Right ventricle myocardium inferior (tissue), 1 donor: ENCODE measurements around the gene CDC16. TPM values are rescaled to one million over a fixed set of nuclear protein-coding genes. Genes with fewer than 3 reads are reported as not detected.

Experiments
- ATAC-seq: fragments of 200-7000 bp; cut with Tn5 transposase; one replicate; pipeline ENCODE4 v1.9.1; 2020; ENCODE audit warnings: mild to moderate bottlenecking, moderate library complexity
- DNase-seq: peaks from one replicate; pipeline ENCODE4 v3.0.0; 2021; ENCODE audit errors: missing footprints
- intact Hi-C: fragments of 100-400 bp; cut with DNase I; formaldehyde crosslinking; loops from one replicate; pipeline ENCODE4 v1.11.0; 2022
- microRNA-seq: library from miRNA; unstranded; fragments of <30 nt; microRNA quantifications from one replicate; pipeline ENCODE4 v1.2.0, GENCODE V29; 2020
- total RNA-seq: library from RNA; stranded (reverse); fragmentation: NEBNext Ultra II Directional; extraction: Animal tissue kit (Norgen Biotek cat#: 25700); gene quantifications from one replicate; pipeline ENCODE4 v1.2.1, GENCODE V29; 2021
- donor health status: DM: no; HTN: yes; CAD: no; lungs with severe emphysema.

Gene CDC16
- total RNA-seq, 1 donor from 2014 or later, result 36.7 TPM

DNA sequence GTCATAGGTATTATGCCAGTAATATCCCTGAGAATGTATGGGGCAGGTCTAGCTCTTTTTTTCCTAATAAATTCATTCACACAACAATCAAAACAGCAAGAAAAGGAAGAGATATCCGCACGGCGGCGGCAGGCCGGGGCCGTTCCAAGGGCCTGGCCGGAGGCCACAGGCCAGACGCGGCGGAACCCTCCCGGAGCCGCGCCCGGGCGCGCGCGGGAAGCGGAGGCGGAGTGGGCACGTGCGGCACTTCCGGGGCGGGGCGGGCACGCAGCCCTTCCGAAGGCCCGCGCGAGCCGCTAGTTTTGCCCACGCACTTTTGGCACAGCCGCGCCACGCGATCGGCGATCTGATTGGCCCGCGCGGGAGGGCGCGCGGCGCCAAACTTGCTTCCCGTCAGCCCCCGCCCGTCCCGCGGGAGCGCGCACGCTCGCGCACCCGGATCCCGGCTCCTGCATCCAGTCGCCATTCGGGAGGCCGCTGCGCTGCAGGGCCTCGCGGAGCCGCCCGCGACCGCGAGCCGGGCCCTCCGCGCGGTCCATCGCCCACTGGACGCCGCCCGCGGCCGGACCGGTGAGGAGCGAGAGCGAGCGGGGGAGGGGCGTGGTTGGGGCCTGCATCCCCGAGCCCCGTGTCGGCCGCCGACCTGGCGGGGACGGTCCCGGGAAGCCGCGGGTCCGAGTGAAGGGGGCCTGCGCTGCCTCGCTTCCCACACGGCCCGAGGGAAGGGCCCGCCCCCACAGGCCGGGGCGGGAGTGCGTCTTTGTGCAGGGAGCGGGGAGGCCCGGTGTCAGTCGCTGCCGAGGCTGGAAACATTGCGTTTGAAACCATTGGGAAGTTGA lies 79.6 kb downstream of the CDC16 start, which contains the start of gene CHAMP1:
Gene CHAMP1 (plus strand): TSS at position 430 of the 839 bp plus-strand sequence. CDS start 9,340 bp downstream, outside the sequence.
- intact Hi-C loops, result loop anchor here (2.0 kb wide), 1 partner anchor 33 kb away; the partner anchor contains the start of gene UPF3A
- peak; percentile 99 for DNase-seq
- ATAC-seq, result peak; percentile 96

DNA sequence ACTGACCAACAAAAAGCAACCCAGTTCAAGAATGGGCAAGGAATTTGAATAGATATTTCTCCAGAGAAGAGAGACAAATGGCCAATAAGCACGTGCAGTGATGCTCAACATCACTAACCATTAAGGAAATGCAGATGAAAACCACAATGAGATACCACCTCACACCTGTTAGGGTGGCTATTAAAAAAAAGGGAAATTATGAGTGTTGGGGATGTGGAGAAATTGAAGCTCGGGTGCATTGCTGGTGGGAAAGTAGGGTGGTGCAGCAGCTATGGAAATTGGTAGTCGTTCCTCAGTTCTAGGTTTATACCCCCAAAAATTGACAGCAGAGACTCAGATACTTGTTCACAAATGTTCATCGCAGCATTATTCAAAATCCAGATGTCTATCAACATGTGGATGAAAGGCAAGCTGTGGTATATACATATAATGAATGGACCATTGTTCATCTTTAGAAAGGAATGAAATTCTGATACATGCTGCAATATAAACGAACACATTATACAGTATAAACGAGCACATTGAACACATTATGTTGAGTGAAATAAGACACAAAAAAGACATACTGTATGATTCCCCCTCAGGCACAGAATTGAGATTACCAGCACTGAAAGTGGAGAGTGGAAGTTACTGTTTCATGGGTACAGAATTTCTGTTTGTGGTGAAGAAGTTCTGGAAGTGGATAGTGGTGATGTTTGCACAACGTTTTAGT lies 80.5 kb downstream of the CDC16 start:
- intact Hi-C loops, result loop anchor here (2.0 kb wide), 1 partner anchor 34 kb away; the partner anchor contains the start of gene UPF3A

DNA sequence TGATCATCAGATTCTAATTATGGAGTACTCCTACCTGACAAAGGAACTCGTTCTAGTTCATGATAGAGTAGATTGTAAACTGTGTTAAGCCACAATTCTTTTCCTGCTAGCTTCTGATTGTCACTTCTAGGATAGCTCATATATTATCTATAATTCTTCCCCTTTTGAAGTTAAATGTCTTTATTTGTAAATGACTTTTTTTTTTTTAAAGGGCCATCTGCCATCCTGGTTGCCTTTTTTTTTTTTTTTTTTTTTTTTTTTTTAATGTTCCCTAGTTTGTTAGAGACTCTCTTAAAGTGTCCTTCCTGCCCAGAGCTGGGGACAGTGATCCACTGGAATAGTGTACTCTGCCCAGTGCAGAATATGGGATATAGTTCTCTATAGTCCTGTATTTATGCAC lies 83.9 kb downstream of the CDC16 start:
- intact Hi-C loops, result no loop called here
- DNase-seq (no peak), ATAC-seq (no peak)

More for the DNA sequence above, 80.5 kb downstream of the CDC16 start:
- ATAC-seq (no peak), DNase-seq (no peak)

DNA sequence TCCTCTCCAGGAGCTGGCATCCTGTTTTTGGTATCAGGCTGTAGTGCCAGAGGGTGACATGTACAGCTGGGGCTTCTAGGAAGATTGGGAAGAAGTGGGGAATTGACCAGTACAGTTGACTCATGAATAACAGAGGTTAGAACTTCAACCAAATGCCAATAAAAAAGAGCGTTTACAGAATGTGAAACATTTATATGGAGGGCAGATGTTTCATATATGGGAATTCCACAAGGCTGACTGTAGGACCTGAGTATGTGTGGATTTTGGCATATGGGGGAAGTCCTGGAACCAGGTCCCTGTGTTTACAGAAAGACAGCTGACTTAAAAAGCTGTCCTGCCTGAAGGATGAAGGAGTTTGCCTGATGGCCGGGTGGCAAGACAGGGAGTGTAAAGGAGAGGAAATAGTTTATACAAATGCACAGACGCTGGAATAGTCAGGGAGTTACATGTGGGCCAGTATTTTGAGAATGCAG lies 84.8 kb downstream of the CDC16 start:
- intact Hi-C loops, result no loop called here
- no peak for ATAC-seq
- no peak for DNase-seq

DNA sequence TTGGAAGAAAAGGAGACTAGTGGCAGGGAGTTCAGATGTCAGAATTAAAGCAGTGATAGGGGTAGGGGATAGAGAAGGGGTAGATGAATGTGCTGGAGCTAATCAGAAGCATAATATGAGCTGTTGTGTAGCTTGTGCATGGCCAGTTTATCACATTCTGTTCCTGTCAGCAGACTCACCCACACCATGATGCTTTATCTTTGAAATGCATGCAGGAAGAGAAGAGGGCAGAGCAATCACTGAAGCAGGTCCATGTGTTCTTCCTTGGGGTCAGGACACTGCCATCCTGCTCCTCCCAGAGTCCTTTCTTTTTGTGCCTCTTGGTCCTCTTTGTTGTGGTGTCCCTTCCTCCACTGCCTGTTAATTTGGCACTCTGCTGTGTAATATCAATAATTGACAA lies 85.4 kb downstream of the CDC16 start:
- ATAC-seq (peak; percentile 54), DNase-seq (no peak)
- intact Hi-C loops, result no loop called here

DNA sequence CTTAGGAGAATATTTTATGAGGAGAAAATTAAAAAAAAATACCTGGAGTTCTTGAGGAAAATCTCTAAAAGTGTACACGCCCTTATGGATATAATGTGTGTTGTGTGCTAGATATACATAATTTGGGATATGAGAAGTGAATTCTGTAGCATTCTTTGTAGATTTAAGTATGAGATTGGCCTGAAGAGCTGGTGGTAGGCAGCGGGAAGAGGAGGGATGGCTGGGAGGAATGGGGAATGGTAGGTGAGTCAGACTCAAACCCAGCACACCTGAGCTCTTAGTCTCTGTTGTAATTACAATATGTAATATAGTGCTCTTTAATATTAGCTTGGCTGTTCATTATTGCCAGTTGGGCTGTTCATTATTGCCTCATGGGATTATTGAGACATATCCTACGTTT lies 86.6 kb downstream of the CDC16 start:
- intact Hi-C loops, result no loop called here
- no peak for ATAC-seq
- no peak for DNase-seq

Small RNA genes lying within 50 kb of the gene (microRNA-seq; reads per million reads assigned to microRNA genes)
- not detected for gene MIR4502
- not detected for gene MIR548AR

Other genes with a start within 250 kb of the CDC16 start
- 12.7 TPM for gene RASA3, start 102.3 kb upstream of the CDC16 start, total RNA-seq
- gene CFAP97D2, start 55.6 kb upstream of the CDC16 start, total RNA-seq, result not detected
- 19.3 TPM for gene UPF3A, start 46.7 kb downstream of the CDC16 start, total RNA-seq
- 7.7 TPM for gene CHAMP1, start 79.6 kb downstream of the CDC16 start, total RNA-seq